ENCODE results near the gene CCDC60. TPM values are rescaled to one million over a fixed set of nuclear protein-coding genes. Genes with fewer than 3 reads are reported as not detected.

CCDC60 gene
- total RNA-seq, 1 donor from 2014 or later: 2.2 TPM

DNA sequence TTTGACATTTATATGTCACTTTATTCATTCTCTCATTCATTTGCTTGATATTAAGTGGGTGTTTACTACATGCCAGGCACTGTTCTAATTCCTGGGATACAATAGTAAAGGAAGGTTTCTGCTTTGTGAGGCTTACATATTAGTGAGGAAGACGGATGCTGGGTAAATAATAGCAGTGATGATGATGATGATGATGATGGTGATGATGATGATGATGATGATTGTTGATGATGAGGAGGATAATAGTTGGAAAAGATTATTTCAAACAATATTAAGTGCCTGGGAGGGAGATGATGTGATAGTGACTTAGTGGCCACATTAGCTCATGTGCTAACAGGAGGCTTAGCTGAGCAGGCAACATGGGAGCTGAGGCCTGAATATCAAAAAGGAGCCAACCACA is 239.7 kb downstream of the CCDC60 start:
- Mint-ChIP-seq H3K4me1 (no peaks in the 10 kb centered on the region), H3K27me3 (ENCODE audit: low read depth) (peaks cover 30% of the 10 kb centered on the region), H3K9me3 (no peaks in the 10 kb centered on the region), H3K4me3 (no peak overlapping the region), H3K27ac (no peak overlapping the region), H3K36me3 (no peaks in the 10 kb centered on the region)
- no peak for DNase-seq (ENCODE audit: low spot score in 2 of 2, unreplicated experiment in 2 of 2)
- TF ChIP-seq, protein P1, sequence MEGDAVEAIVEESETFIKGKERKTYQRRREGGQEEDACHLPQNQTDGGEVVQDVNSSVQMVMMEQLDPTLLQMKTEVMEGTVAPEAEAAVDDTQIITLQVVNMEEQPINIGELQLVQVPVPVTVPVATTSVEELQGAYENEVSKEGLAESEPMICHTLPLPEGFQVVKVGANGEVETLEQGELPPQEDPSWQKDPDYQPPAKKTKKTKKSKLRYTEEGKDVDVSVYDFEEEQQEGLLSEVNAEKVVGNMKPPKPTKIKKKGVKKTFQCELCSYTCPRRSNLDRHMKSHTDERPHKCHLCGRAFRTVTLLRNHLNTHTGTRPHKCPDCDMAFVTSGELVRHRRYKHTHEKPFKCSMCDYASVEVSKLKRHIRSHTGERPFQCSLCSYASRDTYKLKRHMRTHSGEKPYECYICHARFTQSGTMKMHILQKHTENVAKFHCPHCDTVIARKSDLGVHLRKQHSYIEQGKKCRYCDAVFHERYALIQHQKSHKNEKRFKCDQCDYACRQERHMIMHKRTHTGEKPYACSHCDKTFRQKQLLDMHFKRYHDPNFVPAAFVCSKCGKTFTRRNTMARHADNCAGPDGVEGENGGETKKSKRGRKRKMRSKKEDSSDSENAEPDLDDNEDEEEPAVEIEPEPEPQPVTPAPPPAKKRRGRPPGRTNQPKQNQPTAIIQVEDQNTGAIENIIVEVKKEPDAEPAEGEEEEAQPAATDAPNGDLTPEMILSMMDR (IDR thresholded peaks at IDR 0.05; ENCODE audit: unreplicated experiment): no peak

DNA sequence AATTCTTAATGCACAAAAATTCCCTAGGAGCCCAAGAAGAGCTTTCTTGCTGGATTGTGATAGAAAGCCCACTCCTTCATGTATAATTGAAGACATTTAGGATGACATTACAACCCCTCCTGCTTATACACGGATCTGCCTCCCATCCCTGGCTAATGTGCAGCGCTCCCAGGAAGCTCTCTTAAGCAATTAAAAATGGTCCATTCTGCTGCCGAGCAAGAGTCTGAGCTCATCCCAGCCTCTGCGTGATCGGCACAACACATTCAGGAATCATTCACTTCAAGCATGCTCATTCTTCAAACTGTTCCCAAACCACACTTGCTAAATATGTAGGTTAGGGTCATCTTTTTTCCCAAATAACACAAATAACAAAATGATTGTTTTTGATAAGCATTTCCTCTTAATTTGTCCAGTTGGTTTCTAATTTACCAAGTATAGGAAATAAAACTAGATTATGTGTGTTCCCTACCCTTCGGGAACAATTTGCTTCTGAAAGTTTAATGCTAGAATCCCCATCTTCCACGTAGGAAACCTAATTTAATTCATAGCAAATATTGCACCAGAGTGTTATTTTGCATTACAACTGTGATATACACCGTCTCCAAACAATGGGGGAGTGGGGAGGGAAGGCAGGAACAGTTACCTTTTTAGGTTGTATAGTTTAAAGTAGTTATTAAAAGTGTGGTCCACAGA is 241.7 kb downstream of the CCDC60 start:
- Mint-ChIP-seq H3K4me1 (no peaks in the 10 kb centered on the region), H3K27me3 (ENCODE audit: low read depth) (peaks cover 32% of the 10 kb centered on the region), H3K27ac (no peak overlapping the region), H3K36me3 (no peaks in the 10 kb centered on the region), H3K9me3 (no peaks in the 10 kb centered on the region), H3K4me3 (no peak overlapping the region)
- TF ChIP-seq, protein P1 (IDR thresholded peaks at IDR 0.05; ENCODE audit: unreplicated experiment): no peak
- no peak for DNase-seq (ENCODE audit: low spot score in 2 of 2, unreplicated experiment in 2 of 2)

DNA sequence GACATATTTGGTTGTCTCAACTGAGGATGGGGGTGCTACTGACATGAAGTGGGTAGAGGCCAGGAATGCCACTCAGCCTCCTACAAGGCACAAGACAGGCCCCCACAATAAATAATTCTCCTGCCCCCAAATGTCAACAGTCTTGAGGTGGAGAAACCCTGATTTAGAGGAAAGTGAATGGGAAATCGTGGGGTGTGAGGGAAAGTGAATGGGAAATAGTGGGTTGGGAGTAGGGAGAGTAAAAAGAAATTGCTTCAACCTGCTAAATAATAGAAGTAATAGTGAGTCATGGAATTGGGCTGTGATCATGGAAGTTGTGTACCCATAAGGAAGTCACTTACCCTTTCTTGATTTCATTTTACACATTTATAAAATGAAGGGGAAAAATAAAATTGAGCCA is 242.4 kb downstream of the CCDC60 start:
- no peaks in the 10 kb centered on the region for H3K4me1 Mint-ChIP-seq
- H3K27me3 Mint-ChIP-seq (ENCODE audit: low read depth): peaks cover 37% of the 10 kb centered on the region
- DNase-seq (ENCODE audit: low spot score in 2 of 2, unreplicated experiment in 2 of 2): no peak
- H3K4me3 Mint-ChIP-seq: no peak overlapping the region
- TF ChIP-seq, protein P1 (IDR thresholded peaks at IDR 0.05; ENCODE audit: unreplicated experiment): no peak
- no peak overlapping the region for H3K27ac Mint-ChIP-seq
- H3K36me3 Mint-ChIP-seq: no peaks in the 10 kb centered on the region
- no peaks in the 10 kb centered on the region for H3K9me3 Mint-ChIP-seq

DNA sequence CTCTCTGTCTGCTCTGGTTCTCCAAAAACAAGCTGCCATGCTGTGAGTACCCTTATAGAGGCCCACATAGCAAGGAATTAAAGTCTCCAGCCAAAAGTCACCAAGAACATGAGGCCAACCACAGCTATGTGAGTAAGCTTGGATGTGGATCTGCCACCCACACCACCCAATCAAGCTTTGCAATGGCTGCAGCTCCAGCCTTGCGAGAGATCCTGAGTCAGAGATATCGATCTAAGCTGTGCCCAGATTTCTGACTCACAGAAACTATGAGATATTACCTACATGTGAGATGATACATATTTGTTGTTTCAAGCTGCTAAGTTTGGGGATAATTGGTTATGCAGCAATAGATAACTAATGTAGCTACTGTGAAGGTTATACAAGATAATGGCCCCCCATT is 243.6 kb downstream of the CCDC60 start:
- Mint-ChIP-seq H3K4me3 (no peak overlapping the region), H3K27ac (no peak overlapping the region), H3K27me3 (ENCODE audit: low read depth) (peaks cover 44% of the 10 kb centered on the region), H3K4me1 (no peaks in the 10 kb centered on the region), H3K36me3 (no peaks in the 10 kb centered on the region), H3K9me3 (no peaks in the 10 kb centered on the region)
- TF ChIP-seq, protein P1 (IDR thresholded peaks at IDR 0.05; ENCODE audit: unreplicated experiment): no peak
- no peak for DNase-seq (ENCODE audit: low spot score in 2 of 2, unreplicated experiment in 2 of 2)

- H3K27me3 Mint-ChIP-seq (ENCODE audit: low read depth): peaks cover 77% of the 10 kb centered on the region
Observed at GRCh38 chr12:119589097-119589496, 254.6 kb downstream of the CCDC60 start.

More at GRCh38 chr12:119589097-119589496, 254.6 kb downstream of the CCDC60 start:
- no peak for DNase-seq (ENCODE audit: low spot score in 2 of 2, unreplicated experiment in 2 of 2)
- Mint-ChIP-seq H3K4me1 (no peaks in the 10 kb centered on the region), H3K36me3 (no peaks in the 10 kb centered on the region), H3K27ac (no peak overlapping the region), H3K4me3 (no peak overlapping the region), H3K9me3 (no peaks in the 10 kb centered on the region)
- TF ChIP-seq, protein P1 (IDR thresholded peaks at IDR 0.05; ENCODE audit: unreplicated experiment): no peak
